Glutamatergic neuron (in vitro differentiated cells): ENCODE measurements around the gene MEGF11. TPM values are rescaled to one million over a fixed set of nuclear protein-coding genes. Genes with fewer than 3 reads are reported as not detected.

ENCODE experiments used
- DNase-seq: peaks from one replicate; pipeline ENCODE4 v3.0.0; 2022
- H3K27ac Mint-ChIP-seq: one replicate; pipeline ENCODE4 v1.8.0; 2020; ENCODE audit warnings: mild to moderate bottlenecking, mixed read lengths, inconsistent platforms; ENCODE audit not compliant: unreplicated experiment
- H3K27me3 Mint-ChIP-seq: one replicate; pipeline ENCODE4 v1.8.0; 2020; ENCODE audit warnings: mild to moderate bottlenecking, moderate library complexity, mixed read lengths, inconsistent platforms; ENCODE audit not compliant: unreplicated experiment
- H3K36me3 Mint-ChIP-seq: one replicate; pipeline ENCODE4 v1.8.0; 2020; ENCODE audit warnings: mild to moderate bottlenecking, mixed read lengths, inconsistent platforms; ENCODE audit not compliant: unreplicated experiment
- H3K4me1 Mint-ChIP-seq: one replicate; pipeline ENCODE4 v1.8.0; 2020; ENCODE audit warnings: mild to moderate bottlenecking, low read depth, mixed read lengths, inconsistent platforms; ENCODE audit not compliant: unreplicated experiment
- H3K4me3 Mint-ChIP-seq: one replicate; pipeline ENCODE4 v1.8.0; 2020; ENCODE audit warnings: mild to moderate bottlenecking, mixed read lengths, inconsistent platforms; ENCODE audit not compliant: unreplicated experiment
- H3K9me3 Mint-ChIP-seq: one replicate; pipeline ENCODE4 v1.8.0; 2020; ENCODE audit warnings: mild to moderate bottlenecking, moderate library complexity, mixed read lengths, inconsistent platforms; ENCODE audit not compliant: unreplicated experiment
- total RNA-seq: library from RNA; stranded (reverse); fragmentation: NEBNext Ultra II Directional; extraction: Animal tissue kit (Norgen Biotek cat#: 25700); gene quantifications from one replicate; pipeline ENCODE4 v1.2.1, GENCODE V29; 2021; ENCODE audit not compliant: unreplicated experiment
- TF ChIP-seq, protein P1 (sequence below): fragments of 200-600 bp; sonication (generic); IDR thresholded peaks from one replicate; pipeline ENCODE4 v1.5.0; 2021; ENCODE audit not compliant: partially characterized antibody, unreplicated experiment

MEGF11 gene
- total RNA-seq, 1 donor from 2014 or later, result 2.6 TPM

DNA sequence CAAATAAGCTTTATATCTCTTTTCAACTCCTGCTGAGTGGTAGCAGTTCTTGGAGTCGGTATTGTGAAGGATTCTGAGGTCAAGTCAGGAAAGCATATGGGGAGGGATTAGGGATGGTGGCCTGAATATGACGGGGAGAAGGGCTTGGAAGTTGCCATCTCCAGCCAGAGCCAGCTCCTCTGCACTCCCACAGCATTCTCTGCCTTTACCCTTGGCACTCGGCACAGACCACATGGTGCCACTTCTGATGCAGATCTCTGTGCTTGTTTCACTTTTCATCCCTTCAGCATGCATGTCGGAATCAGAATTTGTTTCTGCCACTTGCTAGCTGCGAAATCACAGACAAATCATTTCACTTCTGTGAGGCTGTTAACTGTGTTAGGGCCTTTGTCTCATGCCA is 331.8 kb downstream of the MEGF11 start:
- Mint-ChIP-seq H3K4me1 (no peaks in the 10 kb centered on the region), H3K9me3 (peaks cover 3% of the 10 kb centered on the region), H3K36me3 (no peaks in the 10 kb centered on the region), H3K4me3 (no peak overlapping the region), H3K27ac (no peak overlapping the region), H3K27me3 (peaks cover 2% of the 10 kb centered on the region)
- TF ChIP-seq, protein P1, sequence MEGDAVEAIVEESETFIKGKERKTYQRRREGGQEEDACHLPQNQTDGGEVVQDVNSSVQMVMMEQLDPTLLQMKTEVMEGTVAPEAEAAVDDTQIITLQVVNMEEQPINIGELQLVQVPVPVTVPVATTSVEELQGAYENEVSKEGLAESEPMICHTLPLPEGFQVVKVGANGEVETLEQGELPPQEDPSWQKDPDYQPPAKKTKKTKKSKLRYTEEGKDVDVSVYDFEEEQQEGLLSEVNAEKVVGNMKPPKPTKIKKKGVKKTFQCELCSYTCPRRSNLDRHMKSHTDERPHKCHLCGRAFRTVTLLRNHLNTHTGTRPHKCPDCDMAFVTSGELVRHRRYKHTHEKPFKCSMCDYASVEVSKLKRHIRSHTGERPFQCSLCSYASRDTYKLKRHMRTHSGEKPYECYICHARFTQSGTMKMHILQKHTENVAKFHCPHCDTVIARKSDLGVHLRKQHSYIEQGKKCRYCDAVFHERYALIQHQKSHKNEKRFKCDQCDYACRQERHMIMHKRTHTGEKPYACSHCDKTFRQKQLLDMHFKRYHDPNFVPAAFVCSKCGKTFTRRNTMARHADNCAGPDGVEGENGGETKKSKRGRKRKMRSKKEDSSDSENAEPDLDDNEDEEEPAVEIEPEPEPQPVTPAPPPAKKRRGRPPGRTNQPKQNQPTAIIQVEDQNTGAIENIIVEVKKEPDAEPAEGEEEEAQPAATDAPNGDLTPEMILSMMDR, result no peak
- no peak for DNase-seq

DNA sequence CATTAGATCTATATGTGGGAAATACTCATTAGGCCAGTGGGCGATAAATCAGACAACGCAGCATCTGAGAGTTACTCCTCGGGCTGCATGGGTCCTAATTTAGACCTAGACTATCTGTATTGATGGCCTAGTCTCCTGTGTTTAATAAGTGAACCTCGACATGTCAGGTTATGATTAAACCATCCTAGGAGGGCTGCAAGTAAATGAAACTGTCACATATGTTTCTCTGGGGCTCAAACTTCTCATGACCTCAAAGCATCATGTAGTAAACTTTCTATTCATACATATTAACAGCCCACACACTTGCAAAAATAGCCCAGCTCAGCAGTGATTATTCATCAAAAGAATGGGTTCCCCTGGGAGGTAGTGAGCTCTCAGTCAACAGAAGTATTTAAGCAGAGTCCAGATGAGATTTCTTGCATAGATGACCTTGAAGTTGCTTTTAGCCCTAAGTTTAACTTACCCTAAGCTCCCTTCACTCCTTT is 332.7 kb downstream of the MEGF11 start:
- H3K36me3 Mint-ChIP-seq, result no peaks in the 10 kb centered on the region
- TF ChIP-seq, protein P1, result no peak
- no peak for DNase-seq

DNA sequence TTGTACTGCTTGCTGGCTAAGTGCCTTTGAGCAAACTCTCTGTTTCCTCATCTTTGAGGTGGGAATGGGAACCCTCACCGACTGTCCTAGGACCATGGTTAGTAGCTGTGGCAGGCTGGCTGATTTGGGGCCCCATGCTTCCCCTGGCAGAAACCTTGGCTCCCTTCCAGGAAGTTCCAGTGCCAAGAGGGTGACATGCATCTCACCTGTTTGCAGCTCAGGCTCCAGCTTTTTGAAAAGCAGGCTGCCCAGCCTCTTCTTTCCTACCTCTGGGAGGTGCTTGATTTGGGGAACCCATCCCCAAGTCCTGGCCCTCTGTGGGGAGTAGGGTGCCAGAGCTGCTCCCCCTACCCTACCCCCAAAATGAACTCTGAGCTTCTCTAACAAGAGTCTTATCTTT is 333.4 kb downstream of the MEGF11 start:
- Mint-ChIP-seq H3K36me3 (no peaks in the 10 kb centered on the region), H3K9me3 (peaks cover 5% of the 10 kb centered on the region), H3K4me3 (no peak overlapping the region)

More for the DNA sequence above, 332.7 kb downstream of the MEGF11 start:
- H3K9me3 Mint-ChIP-seq, result peaks cover 3% of the 10 kb centered on the region
- H3K4me1 Mint-ChIP-seq, result no peaks in the 10 kb centered on the region
- no peak overlapping the region for H3K4me3 Mint-ChIP-seq
- H3K27me3 Mint-ChIP-seq, result peaks cover 2% of the 10 kb centered on the region
- H3K27ac Mint-ChIP-seq, result no peak overlapping the region

DNA sequence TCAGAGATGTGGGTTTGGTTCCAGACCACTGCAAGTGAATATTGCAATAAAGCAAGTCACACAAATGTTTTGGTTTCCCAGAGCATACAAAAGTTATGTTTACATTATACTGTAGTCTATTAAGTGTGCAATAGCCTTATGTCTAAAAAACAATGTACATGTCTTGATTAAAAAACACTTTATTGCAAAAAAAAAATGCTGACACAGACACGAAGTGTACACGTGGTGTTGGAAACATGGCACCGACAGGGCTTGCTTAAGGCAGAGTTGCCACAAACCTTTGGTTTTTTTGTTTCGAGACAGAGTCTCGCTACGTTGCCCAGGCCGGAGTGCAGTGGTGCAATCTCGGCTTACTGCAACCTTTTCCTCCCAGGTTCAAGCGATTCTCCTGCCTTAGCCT is 334.2 kb downstream of the MEGF11 start:
- Mint-ChIP-seq H3K36me3 (no peaks in the 10 kb centered on the region), H3K9me3 (peaks cover 5% of the 10 kb centered on the region)
- TF ChIP-seq, protein P1, result no peak

More for the DNA sequence above, 333.4 kb downstream of the MEGF11 start:
- Mint-ChIP-seq H3K4me1 (no peaks in the 10 kb centered on the region), H3K27ac (no peak overlapping the region), H3K27me3 (peaks cover 2% of the 10 kb centered on the region)
- DNase-seq, result no peak
- TF ChIP-seq, protein P1, result no peak

DNA sequence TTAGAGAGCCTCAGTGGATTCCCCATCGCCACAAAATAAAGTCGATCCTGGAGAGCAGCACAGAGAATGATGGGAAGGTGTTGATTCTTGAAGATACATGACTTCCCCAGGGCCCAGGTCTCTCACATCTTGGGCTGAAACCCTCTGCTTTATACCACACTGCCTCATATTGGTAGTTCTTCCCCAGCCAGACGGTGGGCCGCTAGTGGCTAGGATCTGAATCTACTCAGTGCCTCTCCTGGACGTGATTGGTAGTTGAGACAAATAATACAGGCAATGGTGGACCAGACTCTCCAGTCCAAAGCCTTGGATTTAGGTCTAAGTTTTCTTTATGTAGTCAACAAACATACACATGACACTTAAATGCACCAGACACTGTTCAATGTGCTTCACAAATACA is 334.6 kb downstream of the MEGF11 start:
- H3K36me3 Mint-ChIP-seq, result no peaks in the 10 kb centered on the region
- H3K27me3 Mint-ChIP-seq, result peaks cover 2% of the 10 kb centered on the region
- H3K4me3 Mint-ChIP-seq, result no peak overlapping the region

More for the DNA sequence above, 334.2 kb downstream of the MEGF11 start:
- peaks cover 2% of the 10 kb centered on the region for H3K27me3 Mint-ChIP-seq
- no peaks in the 10 kb centered on the region for H3K4me1 Mint-ChIP-seq
- DNase-seq, result no peak
- no peak overlapping the region for H3K27ac Mint-ChIP-seq
- H3K4me3 Mint-ChIP-seq, result no peak overlapping the region

More for the DNA sequence above, 334.6 kb downstream of the MEGF11 start:
- Mint-ChIP-seq H3K27ac (no peak overlapping the region), H3K9me3 (peaks cover 5% of the 10 kb centered on the region), H3K4me1 (no peaks in the 10 kb centered on the region)
- DNase-seq, result no peak
- TF ChIP-seq, protein P1, result no peak
